ENCODE results near the gene ZER1.

ZER1 gene

DNA sequence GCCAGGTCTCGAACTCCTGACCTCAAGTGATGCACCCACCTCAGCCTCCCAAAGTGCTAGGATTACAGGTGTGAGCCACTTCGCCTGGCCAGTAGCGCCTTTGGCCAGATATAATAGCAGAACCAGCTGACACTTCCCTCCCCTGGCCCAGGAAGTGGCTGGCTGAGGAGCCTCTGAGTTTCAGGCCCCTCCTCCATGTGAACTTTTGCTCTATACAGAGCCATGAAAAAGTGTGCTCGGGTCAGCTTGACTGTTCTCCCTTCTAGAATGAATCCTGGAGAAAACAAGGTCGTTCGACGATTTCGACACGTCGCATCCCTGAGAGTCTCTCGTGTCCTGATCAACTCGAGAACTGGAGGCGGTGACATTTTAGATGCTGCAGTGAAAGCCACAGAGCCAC, 39.2 kb downstream of the ZER1 start:
- no peak for DNase-seq

GRCh38 chr9:128731691-128732090, 40.0 kb downstream of the ZER1 start:
- DNase-seq: no peak

DNA sequence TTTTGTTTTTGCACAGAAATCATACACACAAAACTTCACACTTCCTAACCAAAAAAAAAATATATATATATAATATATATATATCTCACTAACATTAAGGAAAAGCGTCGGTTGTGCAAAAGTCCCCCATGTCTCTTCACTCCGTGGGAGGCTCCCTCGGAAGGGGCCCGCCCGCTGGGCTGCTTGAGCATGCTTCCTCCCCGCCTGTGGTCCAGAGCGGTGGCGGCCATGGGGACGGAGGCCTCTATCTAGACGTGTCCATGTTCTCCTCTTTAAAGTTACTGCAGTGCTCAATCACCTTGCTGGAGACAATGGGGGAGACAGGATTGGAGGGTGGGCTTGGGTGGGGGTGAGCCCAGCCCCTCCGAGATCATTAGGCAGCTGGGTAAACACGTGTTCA, 40.6 kb downstream of the ZER1 start:
- no peak for DNase-seq

DNA sequence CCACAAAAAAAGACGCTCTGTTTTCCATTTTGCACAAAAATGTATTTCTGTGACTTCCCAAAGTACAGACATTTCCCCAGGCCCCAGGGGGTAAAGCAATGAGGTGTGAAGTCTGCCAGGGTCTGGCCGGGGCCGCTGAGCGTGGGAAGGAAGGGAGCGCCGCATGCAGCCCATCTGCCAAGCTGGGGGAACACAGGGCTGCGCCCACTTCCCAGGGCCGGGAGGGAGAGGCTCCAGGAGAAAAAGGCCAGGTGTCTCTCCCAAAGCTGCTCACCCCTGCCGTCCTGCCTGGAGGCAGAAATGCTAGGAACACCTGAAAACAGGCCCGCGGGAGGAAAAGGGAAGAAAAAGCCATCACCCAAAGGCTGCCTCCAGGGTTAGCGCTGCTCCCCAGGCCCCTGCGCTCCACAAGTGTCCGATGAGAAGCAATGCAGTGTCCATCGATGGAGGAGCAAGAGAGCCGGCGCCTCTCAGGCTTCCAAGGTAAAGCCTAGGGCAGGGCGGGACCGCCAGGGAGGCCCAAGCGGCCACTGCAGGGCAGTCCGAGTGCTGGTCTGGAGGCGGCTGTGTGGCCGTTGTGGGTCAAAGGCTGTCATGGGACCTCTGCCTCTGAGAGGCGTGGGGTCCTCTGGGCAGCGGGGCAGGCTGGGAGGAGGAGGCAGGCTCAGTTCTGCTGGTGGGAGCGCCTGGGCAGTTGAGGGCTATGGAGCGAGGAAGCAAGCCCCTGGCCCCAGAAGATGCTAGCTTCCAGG, 41.8 kb downstream of the ZER1 start:
- DNase-seq: peak; percentile 74

DNA sequence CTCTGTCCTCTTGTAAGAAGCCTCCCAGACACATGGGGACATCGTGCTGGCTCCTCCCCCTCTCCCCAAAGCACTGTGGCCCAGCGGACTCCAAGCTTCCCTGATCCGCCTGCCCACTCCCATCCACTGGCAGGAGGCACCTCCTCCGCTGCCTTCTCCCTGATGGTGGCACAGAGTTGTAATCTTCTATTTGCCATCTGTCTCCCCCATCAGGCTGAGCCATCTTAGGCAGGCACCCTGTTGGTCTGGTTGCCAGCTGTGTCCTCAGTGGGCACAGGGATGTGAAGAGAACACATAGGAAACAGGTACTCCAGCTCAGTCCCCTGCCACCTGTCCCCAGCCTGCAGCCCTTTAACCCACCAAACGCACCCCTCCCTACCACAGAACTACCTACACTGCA, 42.4 kb downstream of the ZER1 start:
- DNase-seq: peak; percentile 89

GRCh38 chr9:128728298-128728697, 43.4 kb downstream of the ZER1 start:
- DNase-seq: no peak

- DNase-seq: no peak
Measured at GRCh38 chr9:128727640-128728248, 44.0 kb downstream of the ZER1 start.

DNA sequence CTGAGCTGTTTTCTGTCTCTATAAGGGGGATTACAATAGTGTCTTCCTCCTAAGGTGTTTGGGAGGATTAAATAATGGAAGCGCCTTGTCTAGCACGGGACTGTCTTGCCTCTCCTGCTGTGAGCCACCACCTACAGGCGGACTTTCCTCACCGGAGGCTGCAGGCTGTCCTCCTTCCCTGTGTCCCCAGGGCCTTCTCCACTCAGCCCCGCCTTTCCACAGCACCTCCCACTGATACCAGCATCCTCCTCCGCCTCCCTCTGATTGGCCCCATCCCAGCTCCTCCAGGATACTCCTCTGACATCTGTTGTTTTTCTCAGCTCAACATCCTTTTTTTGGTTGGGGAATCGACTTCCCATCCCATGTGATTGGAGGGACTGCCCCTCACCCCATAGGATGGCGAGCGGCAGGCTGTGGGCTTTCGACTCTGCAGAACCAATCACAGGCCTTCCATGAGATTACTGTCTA, 46.9 kb downstream of the ZER1 start:
- peak; percentile 97 for DNase-seq

DNA sequence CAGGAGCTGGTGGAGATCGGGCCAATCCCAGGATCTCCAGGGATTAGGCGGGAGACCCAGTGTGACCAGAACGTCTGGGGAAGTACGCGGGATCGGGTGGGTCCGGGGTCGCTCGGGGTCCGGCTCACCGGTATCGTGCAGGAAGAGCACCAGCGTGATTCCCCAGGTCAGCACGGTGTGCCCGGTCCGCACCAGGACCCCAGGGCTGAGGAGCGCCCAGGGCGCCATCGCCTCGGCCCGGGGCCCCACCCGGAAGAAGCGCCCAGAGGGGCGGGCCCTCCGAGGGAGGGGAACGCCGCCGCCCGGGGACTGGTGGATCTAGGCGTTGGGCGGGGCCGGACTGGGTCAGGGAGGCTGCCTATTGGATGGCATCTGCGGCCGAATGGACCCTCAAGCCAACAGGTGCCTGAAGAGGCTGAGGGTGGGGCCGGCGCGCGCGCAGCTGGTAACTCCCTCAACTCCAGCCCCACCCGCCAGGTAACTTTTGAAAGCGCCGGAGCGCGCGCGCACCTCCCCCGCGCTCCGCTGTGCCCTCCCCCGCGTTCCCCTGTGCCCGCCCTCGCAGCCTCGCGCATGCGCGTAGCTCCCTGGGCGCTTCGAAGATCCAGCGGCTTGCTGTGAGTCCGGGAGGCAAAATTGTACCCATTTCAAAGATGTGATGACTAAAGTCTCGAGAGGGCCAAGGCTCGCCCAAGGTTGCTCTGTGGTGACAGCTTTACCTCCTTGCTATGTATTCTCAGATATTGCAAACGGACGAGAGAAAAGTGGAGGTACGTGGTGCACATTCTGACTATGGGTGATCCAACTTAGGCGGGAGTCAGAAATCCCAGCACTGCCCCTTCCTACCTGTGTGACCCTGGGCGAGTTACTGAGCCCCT, 47.6 kb downstream of the ZER1 start, which contains the start of gene ZDHHC12:
Gene ZDHHC12 (minus strand): TSS at position 262 of the 878 bp plus-strand sequence. CDS start 34 bp downstream, at position 228.
- DNase-seq: peak; percentile 100

GRCh38 chr9:128723352-128723865, 48.3 kb downstream of the ZER1 start:
- DNase-seq: no peak

- no peak for DNase-seq
Measured at GRCh38 chr9:128722380-128723351, 49.1 kb downstream of the ZER1 start.

DNA sequence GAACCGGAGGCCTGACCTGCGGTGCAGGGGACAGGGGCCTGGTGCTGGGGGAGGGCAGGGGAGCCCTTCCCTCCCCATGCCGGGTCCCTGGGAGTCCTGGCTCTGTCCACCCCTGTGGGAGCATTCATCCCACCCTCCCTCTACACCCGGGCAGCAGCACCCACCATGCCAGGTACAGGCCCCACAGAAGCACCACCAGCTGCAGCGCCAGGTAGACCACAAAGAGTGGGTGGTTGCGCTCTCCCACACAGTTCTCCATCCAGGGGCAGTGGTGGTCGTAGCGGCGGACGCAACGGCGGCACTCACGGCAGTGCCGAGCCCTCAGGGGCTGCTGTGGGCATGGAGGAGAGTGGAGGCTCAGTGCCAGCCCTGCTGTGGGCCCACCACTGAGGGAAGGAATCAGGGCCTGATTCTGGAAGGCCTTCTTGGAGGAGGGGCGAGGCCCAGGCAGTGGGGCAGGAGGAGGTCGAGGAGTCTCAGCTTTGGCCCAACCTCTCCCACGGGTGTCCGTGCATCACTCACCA, 50.2 kb downstream of the ZER1 start:
- no peak for DNase-seq

DNA sequence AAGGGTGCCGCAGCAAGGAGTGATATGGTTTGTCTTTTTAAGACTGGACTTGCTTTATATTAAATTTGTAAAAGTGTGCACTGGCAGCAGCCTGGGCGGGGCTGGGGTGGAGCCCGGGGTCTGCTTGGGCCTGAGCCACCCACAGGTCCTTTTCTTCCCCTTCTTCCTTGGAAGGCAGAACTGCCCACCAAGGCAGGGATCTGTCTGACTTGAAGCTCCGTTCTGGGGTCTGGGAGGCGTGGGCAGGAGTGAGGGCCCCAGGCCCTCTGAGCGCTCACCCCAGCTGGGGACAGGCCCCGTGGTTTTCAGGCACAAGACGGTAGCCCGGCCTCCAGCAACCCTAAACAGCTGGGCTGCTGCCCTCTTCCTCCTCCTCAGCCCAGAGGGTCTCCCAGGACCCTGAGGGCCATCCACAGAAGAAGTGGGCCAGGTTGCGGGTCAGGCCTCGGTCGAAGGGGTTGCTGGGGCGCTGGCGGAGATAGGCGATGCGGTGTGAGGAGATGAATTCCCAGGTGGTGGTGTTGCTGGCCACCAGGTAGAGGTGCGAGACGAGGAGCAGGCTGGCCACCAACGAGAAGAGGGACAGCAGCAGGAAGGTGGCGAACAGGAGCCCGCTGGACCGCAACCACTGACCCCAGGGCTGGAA, 50.8 kb downstream of the ZER1 start:
- DNase-seq: no peak

DNA sequence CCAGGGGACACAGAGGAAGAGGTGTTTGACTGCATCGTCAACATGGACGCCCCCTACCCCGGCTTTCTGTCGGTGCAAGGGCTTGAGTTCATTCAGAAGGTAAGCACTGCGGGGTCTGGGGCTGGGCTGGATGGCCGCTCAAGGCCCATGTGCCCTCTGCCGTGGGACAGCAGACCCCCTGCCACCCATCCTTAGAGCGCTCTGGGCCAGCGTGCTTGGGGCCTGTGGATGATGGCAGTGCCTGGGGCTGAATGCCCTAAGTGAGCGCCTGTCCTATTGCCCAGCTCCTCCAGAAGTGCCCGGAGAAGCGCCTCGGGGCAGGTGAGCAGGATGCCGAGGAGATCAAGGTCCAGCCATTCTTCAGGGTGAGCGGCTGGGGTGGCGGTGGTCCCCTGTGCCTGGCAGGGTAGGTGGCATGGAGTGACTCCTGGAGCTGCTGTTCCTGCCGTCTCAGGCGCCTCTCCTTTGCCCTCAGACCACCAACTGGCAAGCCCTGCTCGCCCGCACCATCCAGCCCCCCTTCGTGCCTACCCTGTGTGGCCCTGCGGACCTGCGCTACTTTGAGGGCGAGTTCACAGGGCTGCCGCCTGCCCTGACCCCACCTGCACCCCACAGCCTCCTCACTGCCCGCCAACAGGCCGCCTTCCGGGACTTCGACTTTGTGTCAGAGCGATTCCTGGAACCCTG, 51.7 kb downstream of the ZER1 start:
- no peak for DNase-seq

GRCh38 chr9:128718475-128718874, 53.3 kb downstream of the ZER1 start:
- no peak for DNase-seq

- no peak for DNase-seq
Measured at GRCh38 chr9:128718047-128718446, 53.7 kb downstream of the ZER1 start.

- no peak for DNase-seq
Measured at GRCh38 chr9:128716581-128717254, 55.0 kb downstream of the ZER1 start.

GRCh38 chr9:128715436-128715750, 56.3 kb downstream of the ZER1 start:
- no peak for DNase-seq

GRCh38 chr9:128714586-128715435, 56.9 kb downstream of the ZER1 start:
- DNase-seq: no peak
